GM12892 (cell line): Measurements from ENCODE around the gene BIN1.

ENCODE experiments used
- POLR2A ChIP-seq: IDR thresholded peaks from 2 replicates; pipeline ENCODE4 v1.6.1; 2011; ENCODE audit warnings: low read depth, low read length, control low read depth
- POLR2AphosphoS5 ChIP-seq: IDR thresholded peaks from 2 replicates; pipeline ENCODE4 v1.6.1; 2011; ENCODE audit warnings: low read depth, low read length, control low read depth

DNA sequence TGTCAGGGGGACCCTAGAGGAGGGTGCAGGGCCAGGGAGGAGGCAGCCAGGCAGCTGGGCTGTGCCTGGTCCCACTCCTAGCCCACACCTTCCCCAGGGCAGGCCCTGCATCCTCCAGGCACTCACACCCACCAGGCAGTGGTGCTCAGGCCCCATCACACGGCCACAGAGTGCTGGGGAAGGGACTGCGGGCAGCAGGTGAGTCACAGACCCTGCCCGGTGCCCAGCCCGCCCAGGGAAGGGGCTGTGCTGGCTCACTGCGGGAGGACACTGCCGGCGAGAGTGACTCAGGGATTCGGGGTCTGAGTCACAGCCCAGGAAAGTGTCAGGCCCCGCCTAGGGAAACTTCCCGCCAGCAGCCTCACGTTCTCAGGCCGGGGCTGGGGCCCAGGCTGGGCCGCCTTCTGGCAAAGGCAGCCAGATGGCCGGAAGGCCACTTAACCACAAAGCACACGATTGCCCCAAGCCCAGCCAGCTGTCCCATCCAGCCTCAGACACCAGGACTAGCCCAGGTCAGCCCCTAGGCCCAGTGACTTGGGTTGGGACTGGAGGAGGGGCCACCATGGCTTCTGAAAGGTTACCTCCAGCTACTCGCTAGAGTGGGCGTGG, 42.2 kb downstream of the BIN1 start:
- TF ChIP-seq POLR2A (peak; percentile 29; the same call in 1 of the 2 replicates), POLR2AphosphoS5 (0 out of 2 replicates have a peak, but pooled peaks have one; percentile 4)
